D721Med (cell line): ENCODE results near the gene NBPF20.
"Not testable (repeated sequence)": the region's sequence is repeated elsewhere in the genome, so short reads cannot be mapped to it uniquely, and the experiment has no call there.

ENCODE experiments used
- DNase-seq: peaks from one replicate; pipeline ENCODE4 v3.0.0; 2011; ENCODE audit warnings: low spot score; ENCODE audit not compliant: insufficient read length
- FAIRE-seq: peaks from 2 replicates; lab custom pipeline; 2011; peaks lifted over from hg19 to GRCh38; lab: Jason Lieb, UNC
- TF ChIP-seq, protein P1 (sequence below): IDR thresholded peaks from 2 replicates; pipeline ENCODE4 v1.5.1; 2012; ENCODE audit warnings: mild to moderate bottlenecking, control low read depth; ENCODE audit not compliant: insufficient read depth; ENCODE audit errors: missing control alignments

The NBPF20 gene, protein sequence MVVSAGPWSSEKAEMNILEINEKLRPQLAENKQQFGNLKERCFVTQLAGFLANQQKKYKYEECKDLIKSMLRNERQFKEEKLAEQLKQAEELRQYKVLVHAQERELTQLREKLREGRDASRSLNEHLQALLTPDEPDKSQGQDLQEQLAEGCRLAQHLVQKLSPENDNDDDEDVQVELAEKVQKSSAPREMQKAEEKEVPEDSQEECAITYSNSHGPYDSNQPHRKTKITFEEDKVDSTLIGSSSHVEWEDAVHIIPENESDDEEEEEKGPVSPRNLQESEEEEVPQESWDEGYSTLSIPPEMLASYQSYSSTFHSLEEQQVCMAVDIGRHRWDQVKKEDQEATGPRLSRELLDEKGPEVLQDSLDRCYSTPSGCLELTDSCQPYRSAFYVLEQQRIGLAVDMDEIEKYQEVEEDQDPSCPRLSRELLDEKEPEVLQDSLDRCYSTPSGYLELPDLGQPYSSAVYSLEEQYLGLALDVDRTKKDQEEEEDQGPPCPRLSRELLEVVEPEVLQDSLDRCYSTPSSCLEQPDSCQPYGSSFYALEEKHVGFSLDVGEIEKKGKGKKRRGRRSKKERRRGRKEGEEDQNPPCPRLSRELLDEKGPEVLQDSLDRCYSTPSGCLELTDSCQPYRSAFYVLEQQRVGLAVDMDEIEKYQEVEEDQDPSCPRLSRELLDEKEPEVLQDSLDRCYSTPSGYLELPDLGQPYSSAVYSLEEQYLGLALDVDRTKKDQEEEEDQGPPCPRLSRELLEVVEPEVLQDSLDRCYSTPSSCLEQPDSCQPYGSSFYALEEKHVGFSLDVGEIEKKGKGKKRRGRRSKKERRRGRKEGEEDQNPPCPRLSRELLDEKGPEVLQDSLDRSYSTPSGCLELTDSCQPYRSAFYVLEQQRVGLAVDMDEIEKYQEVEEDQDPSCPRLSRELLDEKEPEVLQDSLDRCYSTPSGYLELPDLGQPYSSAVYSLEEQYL (N-terminal part only)

DNA sequence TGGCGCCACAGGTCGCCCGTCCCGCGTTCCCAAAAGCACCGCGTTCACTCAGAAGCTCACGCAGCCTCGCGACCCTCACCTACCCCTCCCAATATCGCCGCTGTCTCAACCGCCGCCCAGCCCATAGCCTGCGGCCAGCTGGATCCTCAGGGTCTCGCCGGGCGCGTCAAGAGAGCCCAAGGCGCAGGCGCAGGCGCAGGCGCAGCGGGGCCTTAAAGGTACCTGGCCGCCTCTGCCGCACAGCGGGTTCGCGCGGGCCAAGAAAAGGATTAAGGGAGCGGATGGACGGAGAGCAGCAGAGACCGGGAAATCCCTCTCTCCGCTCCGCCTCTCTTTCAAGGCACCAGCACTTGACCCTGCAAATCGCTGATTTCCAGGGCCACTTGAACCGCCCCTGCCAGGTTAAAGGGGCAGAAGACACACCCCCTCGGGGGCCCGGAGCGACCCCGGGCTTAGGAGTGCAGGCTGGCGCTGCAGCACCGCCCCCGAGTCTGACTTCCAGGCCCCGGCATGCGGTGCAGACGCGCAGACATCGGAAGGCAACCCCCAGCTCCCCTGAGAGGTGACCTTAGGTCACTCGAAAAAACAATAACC is at the start of gene NBPF20:
NBPF20 (minus strand) TSS at position 168 of the 594 bp plus-strand sequence. CDS start 20,331 bp downstream, outside the sequence.
- DNase-seq (peak; percentile 97), FAIRE-seq (no peak)
- TF ChIP-seq, protein P1, sequence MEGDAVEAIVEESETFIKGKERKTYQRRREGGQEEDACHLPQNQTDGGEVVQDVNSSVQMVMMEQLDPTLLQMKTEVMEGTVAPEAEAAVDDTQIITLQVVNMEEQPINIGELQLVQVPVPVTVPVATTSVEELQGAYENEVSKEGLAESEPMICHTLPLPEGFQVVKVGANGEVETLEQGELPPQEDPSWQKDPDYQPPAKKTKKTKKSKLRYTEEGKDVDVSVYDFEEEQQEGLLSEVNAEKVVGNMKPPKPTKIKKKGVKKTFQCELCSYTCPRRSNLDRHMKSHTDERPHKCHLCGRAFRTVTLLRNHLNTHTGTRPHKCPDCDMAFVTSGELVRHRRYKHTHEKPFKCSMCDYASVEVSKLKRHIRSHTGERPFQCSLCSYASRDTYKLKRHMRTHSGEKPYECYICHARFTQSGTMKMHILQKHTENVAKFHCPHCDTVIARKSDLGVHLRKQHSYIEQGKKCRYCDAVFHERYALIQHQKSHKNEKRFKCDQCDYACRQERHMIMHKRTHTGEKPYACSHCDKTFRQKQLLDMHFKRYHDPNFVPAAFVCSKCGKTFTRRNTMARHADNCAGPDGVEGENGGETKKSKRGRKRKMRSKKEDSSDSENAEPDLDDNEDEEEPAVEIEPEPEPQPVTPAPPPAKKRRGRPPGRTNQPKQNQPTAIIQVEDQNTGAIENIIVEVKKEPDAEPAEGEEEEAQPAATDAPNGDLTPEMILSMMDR: no peak

DNA sequence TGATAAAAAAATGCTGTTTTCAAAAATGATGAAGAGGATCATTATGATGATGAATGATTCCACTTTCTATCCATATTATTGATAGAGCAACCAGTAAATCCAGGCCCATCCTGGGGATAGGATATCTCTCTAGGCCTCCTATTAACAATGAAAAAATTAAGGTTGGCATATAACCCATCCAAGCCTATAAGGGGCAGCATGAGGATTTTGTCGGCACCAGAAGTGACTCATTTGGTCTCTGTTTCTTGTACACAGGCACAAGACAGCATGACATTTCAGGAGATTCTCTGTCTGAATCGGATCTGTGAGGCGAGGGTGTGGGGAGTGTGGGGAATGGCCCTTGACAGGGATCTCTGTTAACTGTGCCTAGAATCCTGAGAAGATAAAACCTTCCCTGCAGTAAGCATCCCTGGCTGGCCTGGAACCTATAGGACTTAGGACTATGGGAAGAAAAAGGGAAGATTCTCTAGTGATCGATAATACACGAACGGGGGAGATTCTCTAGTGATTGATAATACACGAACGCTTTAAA is 49.5 kb upstream of the NBPF20 start:
- not testable (repeated sequence) for FAIRE-seq, DNase-seq

DNA sequence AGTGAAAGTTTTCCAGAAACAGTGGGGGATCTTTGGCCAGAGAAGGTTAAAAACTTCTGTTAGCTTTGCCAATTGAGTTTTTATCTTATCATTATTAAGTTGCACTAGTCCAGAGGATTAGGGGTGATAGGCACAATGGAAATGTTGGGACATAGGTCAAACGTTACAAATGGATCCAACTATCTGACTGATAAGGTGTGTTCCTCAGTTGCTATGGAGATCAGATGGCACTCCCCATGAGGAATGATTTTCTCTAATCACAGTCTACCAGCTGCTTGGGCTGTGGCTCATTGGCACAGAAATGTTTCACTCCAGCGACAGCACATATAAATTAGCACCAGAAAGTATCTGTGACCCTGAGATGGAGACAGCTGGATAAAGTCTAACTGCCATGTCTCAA is 47.3 kb upstream of the NBPF20 start:
- DNase-seq, FAIRE-seq: not testable (repeated sequence)

DNA sequence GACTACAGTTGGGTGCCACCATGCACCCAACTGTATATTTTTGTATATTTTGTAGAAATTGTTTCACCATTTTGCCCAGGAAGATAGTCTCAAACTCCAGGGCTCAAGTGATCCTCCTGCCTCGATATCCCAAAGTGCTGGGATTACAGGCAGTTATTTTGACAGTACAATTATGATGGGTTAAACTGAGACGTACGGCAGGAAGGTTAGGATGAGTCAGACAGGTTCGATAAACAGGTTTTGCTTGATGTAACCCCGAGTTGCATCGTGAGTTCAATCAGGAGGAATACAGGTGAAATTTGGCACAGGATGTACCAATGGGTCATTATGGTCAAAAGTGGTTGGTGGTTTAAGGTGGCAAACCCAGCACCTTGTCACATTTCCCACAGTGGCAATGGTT is 46.0 kb upstream of the NBPF20 start:
- not testable (repeated sequence) for DNase-seq, FAIRE-seq

DNA sequence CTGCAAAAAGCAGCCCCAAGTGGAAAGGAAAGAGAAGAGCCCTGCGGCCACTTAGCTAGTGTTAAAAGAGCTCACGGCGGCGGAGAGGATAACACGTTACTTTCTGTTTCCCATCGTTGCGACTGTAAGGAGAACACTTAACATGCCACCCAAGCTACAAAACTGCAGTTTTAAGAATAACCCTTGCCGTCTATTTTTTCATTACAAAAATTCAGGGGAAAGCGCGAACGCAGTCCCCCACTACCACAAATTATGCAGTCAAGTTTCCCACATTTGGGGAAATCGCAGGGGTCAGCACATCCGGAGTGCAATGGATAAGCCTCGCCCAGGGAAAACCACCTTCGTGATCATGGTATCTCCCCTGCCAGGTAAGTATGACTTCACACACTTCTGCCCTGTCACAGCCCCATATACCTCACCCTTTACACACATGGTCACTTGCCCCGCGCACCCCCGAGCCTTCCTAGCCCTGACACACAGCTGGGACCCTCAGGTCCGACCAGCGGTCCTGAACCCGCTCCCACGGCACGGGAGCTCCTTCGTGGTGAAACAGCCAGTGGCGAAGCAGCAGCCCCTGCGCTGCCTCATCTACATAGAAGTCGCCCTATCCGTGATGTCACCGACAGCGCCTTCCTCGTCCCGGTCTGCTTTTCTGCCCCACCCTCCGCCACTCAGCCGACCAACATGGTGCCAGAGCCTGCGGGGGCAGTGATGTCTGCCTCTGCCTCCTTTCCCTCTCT is 40.2 kb upstream of the NBPF20 start:
- DNase-seq, FAIRE-seq: not testable (repeated sequence)

DNA sequence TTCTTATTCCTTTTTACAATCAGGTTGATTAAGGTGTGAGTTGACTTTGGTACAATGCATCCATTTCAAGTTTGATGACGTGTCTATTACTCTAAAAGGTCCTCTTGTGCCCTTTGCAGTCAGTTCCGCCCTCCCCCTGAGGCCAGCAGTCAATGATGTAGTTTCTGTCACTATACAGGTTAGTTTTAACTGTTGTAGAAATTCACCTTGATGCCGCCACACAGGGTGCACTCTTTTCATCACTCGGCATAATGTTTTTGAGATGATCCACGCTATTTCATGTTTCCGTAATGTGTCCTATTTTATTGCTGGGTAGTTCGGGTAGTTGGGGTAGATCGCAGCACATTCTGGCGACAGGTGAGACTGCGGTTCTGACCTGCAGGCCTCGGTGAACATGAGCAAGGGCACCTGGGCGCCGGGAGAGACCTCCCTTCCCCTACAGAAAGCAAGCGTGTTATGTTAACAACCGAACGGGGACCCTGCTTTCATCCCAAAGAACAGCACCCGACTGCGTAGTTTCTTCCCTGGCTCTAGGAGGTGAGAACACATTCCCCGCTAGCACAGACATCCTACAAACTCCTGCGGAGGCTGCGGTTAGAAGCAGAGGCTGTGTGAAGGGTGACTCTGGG is 39.4 kb upstream of the NBPF20 start:
- not testable (repeated sequence) for DNase-seq, FAIRE-seq

DNA sequence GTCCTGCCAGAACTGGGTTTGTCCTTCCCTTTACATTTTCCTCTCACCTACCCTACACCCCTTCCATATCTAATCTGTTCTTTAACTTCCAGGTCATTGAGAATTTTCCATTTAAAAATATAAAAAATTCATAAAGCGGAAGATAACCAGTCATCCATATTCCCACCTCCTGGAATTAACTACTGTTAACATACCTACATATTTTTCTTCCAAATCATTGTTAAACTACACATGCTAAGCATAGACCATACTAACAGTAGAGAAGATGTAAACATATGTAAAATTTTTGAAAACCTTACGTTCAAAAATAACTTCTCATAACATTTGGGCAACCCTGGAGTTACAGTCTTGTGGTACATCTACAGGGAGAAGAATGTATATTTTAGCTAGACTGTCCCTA is 38.6 kb upstream of the NBPF20 start:
- not testable (repeated sequence) for DNase-seq, FAIRE-seq

DNA sequence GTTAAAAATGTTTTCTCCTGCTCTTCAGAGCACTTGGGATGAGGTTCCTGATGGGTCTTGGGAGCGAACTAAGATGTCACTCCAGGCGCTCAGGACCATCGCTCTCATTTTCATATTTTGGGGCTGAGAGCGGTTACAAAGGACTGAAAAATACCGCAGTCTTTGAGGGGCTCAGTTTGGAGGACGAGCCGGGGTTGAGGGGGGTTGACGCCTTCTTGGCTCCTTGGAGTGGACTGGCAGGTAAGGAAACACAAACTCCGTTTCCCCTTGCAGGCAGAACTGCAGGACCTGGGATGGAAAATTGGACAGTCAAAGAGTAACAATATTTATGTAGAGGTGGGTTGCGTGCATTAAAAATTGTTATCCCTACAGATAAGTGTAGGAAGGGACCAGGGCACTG is 35.3 kb upstream of the NBPF20 start:
- DNase-seq, FAIRE-seq: not testable (repeated sequence)

DNA sequence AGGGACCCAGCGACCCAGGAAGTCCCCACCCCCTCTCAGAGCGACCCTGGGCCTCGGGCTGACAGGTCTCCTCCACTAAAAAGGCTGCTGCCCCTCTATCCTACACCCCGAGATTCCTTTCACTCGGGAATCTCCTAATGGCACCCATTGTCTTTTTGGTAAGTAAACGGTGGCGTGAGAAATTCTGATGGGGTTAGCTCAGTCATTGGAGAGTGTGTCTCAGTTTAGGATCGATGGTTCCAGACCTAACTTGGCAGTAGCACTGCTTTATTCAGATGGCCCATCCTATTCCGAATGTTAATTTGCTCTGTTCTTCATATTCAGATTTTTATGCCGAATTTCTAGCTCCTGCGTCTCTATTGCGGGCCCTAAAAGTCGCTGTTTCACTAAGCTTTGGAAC is 34.6 kb upstream of the NBPF20 start:
- FAIRE-seq, DNase-seq: not testable (repeated sequence)

DNA sequence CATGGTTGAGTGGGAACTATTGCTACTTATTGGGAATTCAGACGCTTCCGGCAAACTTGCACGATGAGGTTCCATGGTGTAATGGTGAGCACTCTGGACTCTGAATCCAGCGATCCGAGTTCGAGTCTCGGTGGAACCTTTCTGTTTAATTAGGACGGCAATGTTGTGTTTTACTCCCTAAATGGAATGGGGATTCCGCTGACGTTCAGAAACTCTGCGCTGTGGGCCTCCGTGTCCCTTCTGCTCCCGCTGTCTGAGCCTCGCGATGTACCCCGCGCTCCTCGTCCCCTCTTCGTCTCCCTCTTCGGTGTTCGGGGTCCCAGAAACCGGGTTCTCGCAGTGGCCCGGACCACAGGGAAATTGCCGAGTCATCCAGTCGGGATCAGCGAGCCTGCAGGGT is 34.2 kb upstream of the NBPF20 start:
- not testable (repeated sequence) for DNase-seq, FAIRE-seq

DNA sequence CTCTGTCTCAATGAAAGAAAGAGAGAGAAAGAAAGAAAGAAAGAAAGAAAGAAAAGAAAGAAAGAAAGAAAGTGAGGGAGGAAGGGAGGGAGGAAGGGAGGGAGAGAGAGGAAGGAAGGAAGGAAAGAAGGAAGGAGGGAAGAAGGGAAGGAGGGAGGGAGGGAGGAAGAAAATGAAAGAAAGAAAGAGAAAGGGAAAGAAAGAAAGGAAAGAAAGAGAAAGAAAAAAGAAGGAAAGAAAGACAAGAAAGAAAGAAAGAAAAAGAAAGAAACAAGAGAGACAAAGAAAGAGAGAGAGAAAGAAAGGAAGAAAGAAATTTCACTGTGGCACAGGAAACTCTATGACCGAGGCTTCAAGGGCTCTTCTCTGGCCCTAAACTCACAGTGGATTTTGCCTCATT is 33.7 kb upstream of the NBPF20 start:
- FAIRE-seq, DNase-seq: not testable (repeated sequence)

DNA sequence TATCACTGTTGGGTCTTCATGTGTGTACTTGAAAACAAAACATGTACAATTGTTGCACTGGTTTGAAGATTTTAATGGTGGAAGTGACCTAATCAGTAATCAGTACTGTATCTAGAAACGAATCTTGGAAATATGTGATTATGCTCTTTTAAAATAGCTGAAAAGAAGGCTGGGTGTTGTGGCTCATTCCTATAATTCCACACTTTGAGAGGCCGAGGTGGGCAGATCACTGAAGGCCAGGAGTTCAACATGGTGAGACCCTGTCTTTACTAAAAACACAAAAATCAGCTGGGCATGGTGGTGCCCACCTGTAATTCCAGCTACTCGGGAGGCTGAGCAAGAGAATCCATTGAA is 29.4 kb upstream of the NBPF20 start:
- not testable (repeated sequence) for DNase-seq, FAIRE-seq

DNA sequence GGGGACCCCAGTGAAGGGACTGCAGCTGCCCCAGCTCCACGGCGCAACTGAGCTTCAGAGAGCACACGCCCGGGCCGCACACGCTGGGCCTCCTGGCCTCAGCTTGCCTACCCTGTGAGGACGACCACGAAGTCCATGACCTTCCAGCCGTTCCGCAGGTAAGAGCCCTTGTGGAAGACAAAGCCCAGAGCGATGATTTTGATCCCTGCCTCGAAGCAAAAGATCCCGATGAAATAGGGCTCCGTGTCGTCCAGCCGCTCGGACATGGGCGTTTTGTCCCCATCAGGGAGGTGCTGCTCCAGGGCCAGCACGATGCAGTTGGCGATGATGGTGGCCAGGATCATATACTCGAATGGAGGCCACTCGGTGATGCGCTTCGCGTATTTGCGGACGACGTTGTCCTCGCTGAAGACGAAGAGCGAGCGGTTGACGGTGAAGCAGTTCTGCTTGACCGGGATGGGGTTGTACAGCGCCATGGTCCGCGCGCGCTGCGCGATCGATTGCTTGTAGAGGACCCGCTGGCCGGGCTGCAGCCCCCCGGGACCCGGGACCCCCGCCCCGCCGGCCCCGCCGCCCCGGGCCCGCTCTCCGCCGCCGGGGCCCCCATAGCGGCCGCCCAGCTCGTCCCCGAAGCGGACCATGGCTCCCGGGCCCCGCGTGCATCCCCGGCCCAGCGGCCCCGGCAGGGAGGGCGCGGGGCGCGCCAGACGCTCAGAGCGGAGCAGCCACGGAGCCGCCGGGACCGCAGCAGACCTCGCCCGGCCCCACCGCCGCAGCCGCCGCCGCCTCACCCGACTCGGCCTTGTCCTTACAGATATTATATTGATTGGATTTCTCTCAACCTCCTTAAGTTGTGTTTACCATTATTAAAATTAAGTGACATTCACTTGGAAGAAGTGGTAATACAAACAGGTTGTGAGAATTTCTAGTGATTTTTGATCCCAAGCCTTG is 28.7 kb upstream of the NBPF20 start:
- not testable (repeated sequence) for FAIRE-seq, DNase-seq

DNA sequence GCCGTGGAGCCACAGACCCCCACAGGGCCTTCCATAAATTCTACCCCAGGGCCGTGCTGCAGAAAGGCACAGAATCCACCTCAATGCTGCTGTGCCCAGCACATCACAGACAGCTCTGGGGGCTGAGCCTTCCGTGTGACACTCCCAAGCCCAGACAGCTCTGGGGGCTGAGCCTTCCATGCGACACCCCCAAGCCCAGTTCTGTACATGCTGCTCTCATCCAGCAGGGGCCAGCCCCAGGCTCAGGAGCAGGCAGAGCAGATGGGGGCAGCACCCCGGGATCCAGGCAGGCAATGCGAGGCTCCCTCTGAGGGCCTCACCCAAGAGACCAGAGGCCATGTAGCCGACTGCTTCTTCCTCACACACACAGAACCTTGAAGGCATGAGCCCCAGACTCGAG is 27.1 kb upstream of the NBPF20 start:
- FAIRE-seq, DNase-seq: not testable (repeated sequence)

DNA sequence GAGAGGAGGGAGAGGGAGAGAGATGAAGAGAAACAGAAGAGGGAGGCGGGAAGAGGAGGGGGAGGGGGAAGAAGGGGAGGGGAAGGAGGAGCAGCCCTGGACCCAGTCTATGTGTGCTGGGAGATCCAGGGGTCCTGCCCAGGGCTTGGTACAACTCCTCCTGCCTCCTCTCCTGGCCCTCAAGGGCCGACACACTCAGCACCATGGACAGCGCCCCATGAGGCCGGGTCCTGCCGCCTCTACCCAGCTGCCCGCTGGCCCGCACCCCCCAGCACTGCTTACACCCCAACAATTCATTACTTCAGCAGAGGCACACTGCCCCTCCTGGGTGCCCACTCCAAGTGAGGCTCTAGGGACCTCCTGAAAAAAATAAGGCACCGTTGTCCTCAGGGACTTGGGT is 26.5 kb upstream of the NBPF20 start:
- not testable (repeated sequence) for DNase-seq

DNA sequence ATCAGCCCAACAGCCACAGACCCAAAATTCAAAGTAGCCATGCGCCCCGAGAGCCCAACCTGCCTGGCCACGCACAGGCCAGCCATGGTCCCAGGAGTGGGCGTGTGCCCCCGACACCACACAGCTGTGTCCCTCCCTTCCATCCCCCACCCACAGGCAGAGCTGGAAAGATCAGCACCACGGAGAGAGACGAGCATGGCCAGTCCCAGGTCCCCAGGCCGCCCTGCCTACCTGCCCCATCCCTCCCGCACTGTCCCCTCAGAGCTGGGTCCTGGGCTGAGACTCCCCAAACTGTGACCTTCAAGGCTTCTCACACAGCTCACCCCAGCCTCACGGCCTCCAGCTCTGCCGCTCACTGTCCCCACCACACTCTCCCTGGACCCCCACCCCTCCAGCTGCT is 19.8 kb upstream of the NBPF20 start:
- not testable (repeated sequence) for DNase-seq, FAIRE-seq

More for the DNA sequence above, 26.5 kb upstream of the NBPF20 start:
- FAIRE-seq: not testable (repeated sequence)
